Upper lobe of left lung (tissue), 4 donors: ENCODE data around the gene TAP1.

Experiments
- POLR2A ChIP-seq, 4 donors: fragments of 450-650 bp; IDR thresholded peaks; one replicate each; pipeline ENCODE4 v1.5.1; 2016 to 2017; ENCODE audit warnings: antibody characterized with exemption in 4 of 4, mild to moderate bottlenecking in 2 of 4
- TF ChIP-seq, protein P1 (sequence below), 6 experiments: fragments of 450-650 bp in 4 of 6; fragments of 200-600 bp in 2 of 6; sonication (generic) in 2 of 6; IDR thresholded peaks; one replicate each; pipeline ENCODE4 v1.5.1; 2016 to 2019; ENCODE audit warnings: antibody characterized with exemption in 6 of 6

DNA sequence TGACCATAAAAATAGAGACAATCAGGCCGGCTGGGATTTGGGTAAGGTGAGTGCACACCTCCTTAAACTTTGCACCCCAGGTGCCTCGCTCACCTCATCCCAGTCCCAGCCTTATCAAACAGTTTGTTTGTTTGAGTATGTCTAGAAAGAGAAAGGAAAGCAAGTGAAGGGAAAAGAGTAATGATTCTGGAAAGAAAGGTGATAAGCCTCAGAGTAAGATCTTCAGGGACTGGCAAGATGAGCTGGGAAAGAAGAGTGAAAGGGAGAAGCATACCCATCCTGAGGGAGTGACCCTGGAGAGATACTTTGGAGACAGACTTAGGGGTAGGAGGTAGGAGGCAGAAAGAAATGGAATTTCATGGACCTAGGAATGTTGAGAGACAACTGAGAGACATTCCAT lies 16.6 kb downstream of the TAP1 start:
- TF ChIP-seq POLR2A (IDR thresholded peaks at IDR 0.05): no peak
- TF ChIP-seq, protein P1, sequence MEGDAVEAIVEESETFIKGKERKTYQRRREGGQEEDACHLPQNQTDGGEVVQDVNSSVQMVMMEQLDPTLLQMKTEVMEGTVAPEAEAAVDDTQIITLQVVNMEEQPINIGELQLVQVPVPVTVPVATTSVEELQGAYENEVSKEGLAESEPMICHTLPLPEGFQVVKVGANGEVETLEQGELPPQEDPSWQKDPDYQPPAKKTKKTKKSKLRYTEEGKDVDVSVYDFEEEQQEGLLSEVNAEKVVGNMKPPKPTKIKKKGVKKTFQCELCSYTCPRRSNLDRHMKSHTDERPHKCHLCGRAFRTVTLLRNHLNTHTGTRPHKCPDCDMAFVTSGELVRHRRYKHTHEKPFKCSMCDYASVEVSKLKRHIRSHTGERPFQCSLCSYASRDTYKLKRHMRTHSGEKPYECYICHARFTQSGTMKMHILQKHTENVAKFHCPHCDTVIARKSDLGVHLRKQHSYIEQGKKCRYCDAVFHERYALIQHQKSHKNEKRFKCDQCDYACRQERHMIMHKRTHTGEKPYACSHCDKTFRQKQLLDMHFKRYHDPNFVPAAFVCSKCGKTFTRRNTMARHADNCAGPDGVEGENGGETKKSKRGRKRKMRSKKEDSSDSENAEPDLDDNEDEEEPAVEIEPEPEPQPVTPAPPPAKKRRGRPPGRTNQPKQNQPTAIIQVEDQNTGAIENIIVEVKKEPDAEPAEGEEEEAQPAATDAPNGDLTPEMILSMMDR (IDR thresholded peaks at IDR 0.05): no peak
